Measurements from ENCODE around the gene RELT.

GRCh38 chr11:73384531-73384871 is 8.3 kb downstream of the RELT start:
- TF ChIP-seq CTCF (conservative IDR thresholded peaks at IDR 0.05 in 1 of 2, IDR thresholded peaks at IDR 0.05 in 1 of 2; ENCODE audit: low read depth in 1 of 2, low read length in 2 of 2), result no peak
- no peak for TF ChIP-seq EZH2 (IDR thresholded peaks at IDR 0.05; ENCODE audit: low read length, missing control alignments)
